Measurements from ENCODE around the gene BRS3.

The BRS3 gene

GRCh38 chrX:136534131-136534530 is 46.4 kb downstream of the BRS3 start:
- TF ChIP-seq, protein P1, sequence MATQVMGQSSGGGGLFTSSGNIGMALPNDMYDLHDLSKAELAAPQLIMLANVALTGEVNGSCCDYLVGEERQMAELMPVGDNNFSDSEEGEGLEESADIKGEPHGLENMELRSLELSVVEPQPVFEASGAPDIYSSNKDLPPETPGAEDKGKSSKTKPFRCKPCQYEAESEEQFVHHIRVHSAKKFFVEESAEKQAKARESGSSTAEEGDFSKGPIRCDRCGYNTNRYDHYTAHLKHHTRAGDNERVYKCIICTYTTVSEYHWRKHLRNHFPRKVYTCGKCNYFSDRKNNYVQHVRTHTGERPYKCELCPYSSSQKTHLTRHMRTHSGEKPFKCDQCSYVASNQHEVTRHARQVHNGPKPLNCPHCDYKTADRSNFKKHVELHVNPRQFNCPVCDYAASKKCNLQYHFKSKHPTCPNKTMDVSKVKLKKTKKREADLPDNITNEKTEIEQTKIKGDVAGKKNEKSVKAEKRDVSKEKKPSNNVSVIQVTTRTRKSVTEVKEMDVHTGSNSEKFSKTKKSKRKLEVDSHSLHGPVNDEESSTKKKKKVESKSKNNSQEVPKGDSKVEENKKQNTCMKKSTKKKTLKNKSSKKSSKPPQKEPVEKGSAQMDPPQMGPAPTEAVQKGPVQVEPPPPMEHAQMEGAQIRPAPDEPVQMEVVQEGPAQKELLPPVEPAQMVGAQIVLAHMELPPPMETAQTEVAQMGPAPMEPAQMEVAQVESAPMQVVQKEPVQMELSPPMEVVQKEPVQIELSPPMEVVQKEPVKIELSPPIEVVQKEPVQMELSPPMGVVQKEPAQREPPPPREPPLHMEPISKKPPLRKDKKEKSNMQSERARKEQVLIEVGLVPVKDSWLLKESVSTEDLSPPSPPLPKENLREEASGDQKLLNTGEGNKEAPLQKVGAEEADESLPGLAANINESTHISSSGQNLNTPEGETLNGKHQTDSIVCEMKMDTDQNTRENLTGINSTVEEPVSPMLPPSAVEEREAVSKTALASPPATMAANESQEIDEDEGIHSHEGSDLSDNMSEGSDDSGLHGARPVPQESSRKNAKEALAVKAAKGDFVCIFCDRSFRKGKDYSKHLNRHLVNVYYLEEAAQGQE (IDR thresholded peaks at IDR 0.05; ENCODE audit: insufficient read depth in 1 of 2, low read depth in 2 of 2, low read length in 2 of 2), result no peak
- TF ChIP-seq TAF1 (IDR thresholded peaks at IDR 0.05; ENCODE audit: borderline replicate concordance, insufficient read depth, low read length), result no peak

- TF ChIP-seq POLR2AphosphoS5 (IDR thresholded peaks at IDR 0.05; ENCODE audit: low read depth, low read length), result no peak
- TF ChIP-seq SIN3A (IDR thresholded peaks at IDR 0.05; ENCODE audit: borderline replicate concordance, insufficient read depth, low read length), result no peak
- TF ChIP-seq TAF1 (IDR thresholded peaks at IDR 0.05; ENCODE audit: borderline replicate concordance, insufficient read depth, low read length), result no peak
- no peak for TF ChIP-seq FOXP2 (optimal IDR thresholded peaks at IDR 0.05; ENCODE audit: borderline replicate concordance, extremely low read depth, extremely low read length, insufficient read depth)
- TF ChIP-seq, protein P1 (IDR thresholded peaks at IDR 0.05; ENCODE audit: insufficient read depth in 1 of 2, low read depth in 2 of 2, low read length in 2 of 2), result no peak
These were observed 51.1 kb downstream of the BRS3 start for GRCh38 chrX:136538811-136539210.

- TF ChIP-seq POLR2AphosphoS5 (IDR thresholded peaks at IDR 0.05; ENCODE audit: low read depth, low read length) (no peak), FOXP2 (optimal IDR thresholded peaks at IDR 0.05; ENCODE audit: borderline replicate concordance, extremely low read depth, extremely low read length, insufficient read depth) (no peak), TAF1 (IDR thresholded peaks at IDR 0.05; ENCODE audit: borderline replicate concordance, insufficient read depth, low read length) (no peak), SIN3A (IDR thresholded peaks at IDR 0.05; ENCODE audit: borderline replicate concordance, insufficient read depth, low read length) (no peak)
These were observed 52.5 kb downstream of the BRS3 start for GRCh38 chrX:136540226-136540625.

GRCh38 chrX:136541294-136541693 is 53.5 kb downstream of the BRS3 start:
- TF ChIP-seq, protein P1 (IDR thresholded peaks at IDR 0.05; ENCODE audit: insufficient read depth in 1 of 2, low read depth in 2 of 2, low read length in 2 of 2), result no peak
- no peak for TF ChIP-seq FOXP2 (optimal IDR thresholded peaks at IDR 0.05; ENCODE audit: borderline replicate concordance, extremely low read depth, extremely low read length, insufficient read depth)
- no peak for TF ChIP-seq TAF1 (IDR thresholded peaks at IDR 0.05; ENCODE audit: borderline replicate concordance, insufficient read depth, low read length)
- TF ChIP-seq POLR2AphosphoS5 (IDR thresholded peaks at IDR 0.05; ENCODE audit: low read depth, low read length), result no peak
- no peak for TF ChIP-seq SIN3A (IDR thresholded peaks at IDR 0.05; ENCODE audit: borderline replicate concordance, insufficient read depth, low read length)

GRCh38 chrX:136542281-136542680 is 54.5 kb downstream of the BRS3 start:
- TF ChIP-seq SIN3A (IDR thresholded peaks at IDR 0.05; ENCODE audit: borderline replicate concordance, insufficient read depth, low read length) (no peak), POLR2AphosphoS5 (IDR thresholded peaks at IDR 0.05; ENCODE audit: low read depth, low read length) (no peak)

Measured in PFSK-1 (cell line).